Measurements from ENCODE around the gene ARL5A. TPM values are rescaled to one million over a fixed set of nuclear protein-coding genes. Genes with fewer than 3 reads are reported as not detected.
A peak's percentile ranks its signal among the peaks of the same experiment; 100 is the strongest.
"Not testable (repeated sequence)": the region's sequence is repeated elsewhere in the genome, so short reads cannot be mapped to it uniquely, and the experiment has no call there.

ARL5A gene
- total RNA-seq = 52.9 and 66.4 TPM in 2 replicates

GRCh38 chr2:151828143-151828889 is at the start of gene ARL5A:
TSS of gene ARL5A (minus strand) at chr2:151828421. CDS start at chr2:151828176, 245 bp downstream.
- peak; percentile 86 to 97 for DNase-seq (ENCODE audit: low read depth in 2 of 2)

GRCh38 chr2:151875631-151876030 is 47.4 kb upstream of the ARL5A start:
- DNase-seq (ENCODE audit: low read depth in 2 of 2) = not testable (repeated sequence)

- no peak for DNase-seq (ENCODE audit: low read depth in 2 of 2)
These were observed 44.2 kb upstream of the ARL5A start for GRCh38 chr2:151872463-151872862.

GRCh38 chr2:151869291-151869690 is 41.1 kb upstream of the ARL5A start:
- no peak for DNase-seq (ENCODE audit: low read depth in 2 of 2)

- no peak for DNase-seq (ENCODE audit: low read depth in 2 of 2)
These were observed 34.5 kb upstream of the ARL5A start for GRCh38 chr2:151862700-151863099.

- no peak for DNase-seq (ENCODE audit: low read depth in 2 of 2)
These were observed 33.0 kb upstream of the ARL5A start for GRCh38 chr2:151861174-151861573.

- no peak for DNase-seq (ENCODE audit: low read depth in 2 of 2)
These were observed 32.5 kb upstream of the ARL5A start for GRCh38 chr2:151860613-151861146.

- no peak for DNase-seq (ENCODE audit: low read depth in 2 of 2)
These were observed 32.0 kb upstream of the ARL5A start for GRCh38 chr2:151860210-151860609.

GRCh38 chr2:151857650-151858049 is 29.4 kb upstream of the ARL5A start:
- no peak for DNase-seq (ENCODE audit: low read depth in 2 of 2)

- DNase-seq (ENCODE audit: low read depth in 2 of 2) = no peak
These were observed 26.9 kb upstream of the ARL5A start for GRCh38 chr2:151855111-151855510.

GRCh38 chr2:151853070-151853758 is 25.0 kb upstream of the ARL5A start:
- DNase-seq (ENCODE audit: low read depth in 2 of 2) = peak in 1 of 2 donors; percentile 54

- DNase-seq (ENCODE audit: low read depth in 2 of 2) = no peak
These were observed 24.2 kb upstream of the ARL5A start for GRCh38 chr2:151852260-151853069.

- DNase-seq (ENCODE audit: low read depth in 2 of 2) = no peak
These were observed 23.5 kb upstream of the ARL5A start for GRCh38 chr2:151851761-151852160.

- DNase-seq (ENCODE audit: low read depth in 2 of 2) = no peak
These were observed 21.3 kb upstream of the ARL5A start for GRCh38 chr2:151849413-151850010.

GRCh38 chr2:151845884-151846283 is 17.7 kb upstream of the ARL5A start:
- DNase-seq (ENCODE audit: low read depth in 2 of 2) = no peak

- DNase-seq (ENCODE audit: low read depth in 2 of 2) = no peak
These were observed 17.3 kb upstream of the ARL5A start for GRCh38 chr2:151845481-151845880.

GRCh38 chr2:151844211-151844896 is 16.1 kb upstream of the ARL5A start:
- DNase-seq (ENCODE audit: low read depth in 2 of 2) = peak in 1 of 2 donors; percentile 80

GRCh38 chr2:151843691-151844061 is 15.5 kb upstream of the ARL5A start:
- peak in 1 of 2 donors; percentile 38 for DNase-seq (ENCODE audit: low read depth in 2 of 2)

- DNase-seq (ENCODE audit: low read depth in 2 of 2) = peak in 1 of 2 donors; percentile 32
These were observed 14.8 kb upstream of the ARL5A start for GRCh38 chr2:151842830-151843690.

GRCh38 chr2:151841047-151841424 is 12.8 kb upstream of the ARL5A start:
- no peak for DNase-seq (ENCODE audit: low read depth in 2 of 2)
